ENCODE results near the gene SNAI1.

DNA sequence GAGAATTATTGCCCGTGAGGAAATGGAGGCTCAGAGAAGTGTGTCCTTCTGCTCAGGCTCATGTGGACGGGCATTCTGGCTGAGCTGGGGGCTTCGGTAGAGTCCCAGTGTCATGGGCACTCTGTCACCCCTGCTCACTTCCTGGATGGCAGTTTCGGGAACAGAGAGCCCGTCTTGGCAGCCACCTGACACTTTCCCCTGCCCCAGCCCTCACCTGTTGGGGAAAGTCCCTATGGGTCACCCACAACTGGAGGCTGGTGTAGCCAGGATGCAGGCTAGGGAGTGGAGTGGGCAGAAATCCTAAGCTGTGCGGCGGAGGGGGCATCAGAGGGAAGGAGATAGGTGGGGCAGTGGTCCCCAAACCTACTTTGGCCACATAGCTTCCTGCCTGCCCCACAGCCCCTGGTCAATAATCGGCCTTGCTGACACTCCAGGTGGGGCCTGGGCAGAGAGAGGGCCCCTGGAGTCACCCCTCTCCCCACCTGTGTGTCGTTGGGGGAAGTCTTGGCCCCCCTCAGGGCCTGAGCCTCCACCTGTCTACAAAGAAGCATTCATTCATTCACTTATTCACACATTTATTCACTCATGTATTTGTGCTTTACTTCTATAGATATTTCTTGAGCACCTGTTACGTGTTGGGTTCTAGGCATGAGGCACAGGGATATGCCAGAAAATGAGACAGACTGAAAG is 40.5 kb downstream of the SNAI1 start:
- no peak for TF ChIP-seq POLR2A (IDR thresholded peaks at IDR 0.05)
- TF ChIP-seq POLR2AphosphoS5 (IDR thresholded peaks at IDR 0.05): no peak

All from transverse colon (tissue), 3 donors.